H1 (cell line): ENCODE results near the gene GSTM2.

ENCODE experiments used
- CBX8 ChIP-seq: fragments of 300-800, 300-1000 bp; sonication (generic); IDR thresholded peaks from 2 replicates; pipeline ENCODE4 v1.7.1; 2016; ENCODE audit warnings: low read depth, low read length, borderline replicate concordance
- CTCF ChIP-seq, 3 experiments: IDR thresholded peaks; 1 replicate in 2 of 3; 2 replicates in 1 of 3; pipeline versions ENCODE4 v1.5.1 to v1.6.1; 2011; ENCODE audit warnings: low read length in 3 of 3, mild to moderate bottlenecking in 3 of 3, inconsistent platforms in 2 of 3, low read depth in 1 of 3, moderate library complexity in 1 of 3; ENCODE audit not compliant: insufficient read depth in 1 of 3; ENCODE audit errors: control extremely low read depth in 1 of 3
- EGR1 ChIP-seq: IDR thresholded peaks from 2 replicates; pipeline ENCODE4 v1.6.1; 2011; ENCODE audit warnings: low read depth, low read length, borderline replicate concordance
- EP300 ChIP-seq, 2 experiments: IDR thresholded peaks; 1 replicate in 1 of 2; 2 replicates in 1 of 2; pipeline ENCODE4 v1.6.1; 2011 to 2012; ENCODE audit warnings: low read depth in 2 of 2, low read length in 2 of 2, mild to moderate bottlenecking in 2 of 2, borderline replicate concordance in 1 of 2, inconsistent platforms in 1 of 2, moderate library complexity in 1 of 2
- JUN ChIP-seq: IDR thresholded peaks from 2 replicates; pipeline ENCODE4 v1.6.1; 2011; ENCODE audit warnings: low read depth, mild to moderate bottlenecking, improper control_type of control experiment, low read length
- POLR2AphosphoS5 ChIP-seq: IDR thresholded peaks from 2 replicates; pipeline ENCODE4 v1.6.1; 2011; ENCODE audit warnings: low read depth, low read length
- RFX5 ChIP-seq: IDR thresholded peaks from 2 replicates; pipeline ENCODE4 v1.6.1; 2011; ENCODE audit warnings: low read depth, low read length, improper control_type of control experiment, borderline replicate concordance
- SRF ChIP-seq: IDR thresholded peaks from 2 replicates; pipeline ENCODE4 v1.6.1; 2011; ENCODE audit warnings: mild to moderate bottlenecking, low read depth, low read length, moderate library complexity
- ZNF274 ChIP-seq: IDR thresholded peaks from 2 replicates; pipeline ENCODE4 v1.7.0; 2012; ENCODE audit warnings: low read length, borderline replicate concordance; ENCODE audit errors: extremely low read depth

GRCh38 chr1:109721971-109722370, 54.1 kb downstream of the GSTM2 start:
- TF ChIP-seq CTCF (IDR thresholded peaks at IDR 0.05; ENCODE audit: control extremely low read depth in 1 of 3, insufficient read depth in 1 of 3, low read depth in 1 of 3, low read length in 3 of 3): no peak
- no peak for TF ChIP-seq POLR2AphosphoS5
- TF ChIP-seq EGR1: no peak
- no peak for TF ChIP-seq JUN
- TF ChIP-seq EP300 (IDR thresholded peaks at IDR 0.05; ENCODE audit: borderline replicate concordance in 1 of 2, low read depth in 2 of 2, low read length in 2 of 2): no peak
- TF ChIP-seq RFX5: no peak
- TF ChIP-seq ZNF274: no peak
- TF ChIP-seq CBX8: no peak
- no peak for TF ChIP-seq SRF
